ENCODE results near the gene ATXN7.
A peak's percentile ranks its signal among the peaks of the same experiment; 100 is the strongest.

Gene ATXN7

GRCh38 chr3:63960048-63960711 lies 96.5 kb downstream of the ATXN7 start:
- TF ChIP-seq Cebpa-rat (IDR thresholded peaks at IDR 0.05) = no peak
- Histone ChIP-seq H3K4me3 (no peak overlapping the region), H3K9ac (no peak overlapping the region), H4K20me1 (peaks cover 69% of the 10 kb centered on the region), H3K9me3 (no peaks in the 10 kb centered on the region), H3K36me3 (peaks cover 28% of the 10 kb centered on the region), H3K4me2 (peak overlapping the region; percentile 57), H3K27me3 (no peaks in the 10 kb centered on the region), H3K4me1 (peaks cover 29% of the 10 kb centered on the region), H3K27ac (no peak overlapping the region)

DNA sequence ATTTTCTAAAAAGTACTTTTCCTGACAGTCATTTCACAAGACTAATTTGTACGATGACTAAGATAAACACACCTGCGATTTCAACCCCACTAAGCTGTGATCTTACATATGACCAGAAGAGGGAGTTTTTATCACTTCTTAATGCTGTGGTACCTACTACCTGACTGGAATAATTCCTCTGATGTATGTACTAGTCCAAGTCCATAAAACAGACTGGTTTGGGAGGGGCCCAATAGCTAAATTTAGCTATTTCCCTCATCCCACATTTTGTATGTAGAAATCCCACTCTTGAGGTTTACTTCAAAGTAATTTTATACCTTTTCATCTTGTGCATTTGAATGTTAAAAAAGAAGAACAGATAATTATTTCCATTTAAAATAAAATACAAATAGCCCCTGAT lies 98.2 kb downstream of the ATXN7 start:
- Histone ChIP-seq H3K4me2 (no peak overlapping the region), H3K4me3 (no peak overlapping the region), H3K9ac (no peak overlapping the region), H3K27me3 (no peaks in the 10 kb centered on the region), H3K4me1 (peaks cover 46% of the 10 kb centered on the region), H3K9me3 (no peaks in the 10 kb centered on the region), H4K20me1 (peaks cover 57% of the 10 kb centered on the region), H3K36me3 (peaks cover 11% of the 10 kb centered on the region), H3K27ac (no peak overlapping the region)
- TF ChIP-seq Cebpa-rat (IDR thresholded peaks at IDR 0.05) = no peak

GRCh38 chr3:63963496-63963895 lies 99.8 kb downstream of the ATXN7 start:
- Histone ChIP-seq H3K36me3 (peaks cover 8% of the 10 kb centered on the region), H3K27ac (no peak overlapping the region), H3K4me1 (peaks cover 62% of the 10 kb centered on the region), H3K4me3 (no peak overlapping the region), H3K9ac (no peak overlapping the region), H3K27me3 (no peaks in the 10 kb centered on the region), H3K9me3 (no peaks in the 10 kb centered on the region), H3K4me2 (no peak overlapping the region), H4K20me1 (peaks cover 50% of the 10 kb centered on the region; the same call in 1 of the 2 replicates)
- no peak for TF ChIP-seq Cebpa-rat (IDR thresholded peaks at IDR 0.05)

GRCh38 chr3:63964681-63965485 lies 101.2 kb downstream of the ATXN7 start:
- H3K4me1 ChIP-seq = peaks cover 73% of the 10 kb centered on the region

GRCh38 chr3:63966007-63966406 lies 102.3 kb downstream of the ATXN7 start:
- Histone ChIP-seq H3K4me2 (peak overlapping the region; percentile 92), H3K27me3 (no peaks in the 10 kb centered on the region), H3K4me3 (no peak overlapping the region), H3K4me1 (peaks cover 77% of the 10 kb centered on the region), H3K36me3 (peaks cover 14% of the 10 kb centered on the region), H3K9me3 (no peaks in the 10 kb centered on the region), H3K9ac (no peak overlapping the region; the same call in 1 of the 2 replicates), H4K20me1 (peaks cover 45% of the 10 kb centered on the region), H3K27ac (no peak overlapping the region)
- TF ChIP-seq Cebpa-rat (IDR thresholded peaks at IDR 0.05) = no peak

More at GRCh38 chr3:63964681-63965485, 101.2 kb downstream of the ATXN7 start:
- Histone ChIP-seq H3K27ac (peak overlapping the region; percentile 47), H4K20me1 (peaks cover 48% of the 10 kb centered on the region), H3K9me3 (no peaks in the 10 kb centered on the region), H3K27me3 (no peaks in the 10 kb centered on the region), H3K36me3 (peaks cover 8% of the 10 kb centered on the region), H3K9ac (peak overlapping the region; percentile 31; the same call in 1 of the 2 replicates), H3K4me2 (peak overlapping the region; percentile 92), H3K4me3 (no peak overlapping the region)
- TF ChIP-seq Cebpa-rat (IDR thresholded peaks at IDR 0.05) = no peak

GRCh38 chr3:63966871-63967270 lies 103.2 kb downstream of the ATXN7 start:
- Histone ChIP-seq H3K4me2 (peak overlapping the region; percentile 92), H3K27me3 (no peaks in the 10 kb centered on the region), H3K9ac (peak overlapping the region; percentile 38; the same call in 1 of the 2 replicates), H3K4me1 (peaks cover 79% of the 10 kb centered on the region), H3K36me3 (peaks cover 16% of the 10 kb centered on the region), H3K27ac (peak overlapping the region; percentile 75), H4K20me1 (peaks cover 47% of the 10 kb centered on the region), H3K4me3 (peak overlapping the region; percentile 62; the same call in 1 of the 2 replicates), H3K9me3 (no peaks in the 10 kb centered on the region)
- TF ChIP-seq Cebpa-rat (IDR thresholded peaks at IDR 0.05) = no peak

GRCh38 chr3:63967675-63968611 lies 104.3 kb downstream of the ATXN7 start:
- peak overlapping the region; percentile 62 for H3K4me3 ChIP-seq
- peak; percentile 86 for TF ChIP-seq Cebpa-rat (IDR thresholded peaks at IDR 0.05)
- H3K4me2 ChIP-seq = peak overlapping the region; percentile 92
- H3K27ac ChIP-seq = peak overlapping the region; percentile 75
- H4K20me1 ChIP-seq = peaks cover 57% of the 10 kb centered on the region
- H3K9me3 ChIP-seq = no peaks in the 10 kb centered on the region
- H3K4me1 ChIP-seq = peaks cover 79% of the 10 kb centered on the region
- H3K36me3 ChIP-seq = peaks cover 12% of the 10 kb centered on the region
- peak overlapping the region; percentile 47 for H3K9ac ChIP-seq
- no peaks in the 10 kb centered on the region for H3K27me3 ChIP-seq

DNA sequence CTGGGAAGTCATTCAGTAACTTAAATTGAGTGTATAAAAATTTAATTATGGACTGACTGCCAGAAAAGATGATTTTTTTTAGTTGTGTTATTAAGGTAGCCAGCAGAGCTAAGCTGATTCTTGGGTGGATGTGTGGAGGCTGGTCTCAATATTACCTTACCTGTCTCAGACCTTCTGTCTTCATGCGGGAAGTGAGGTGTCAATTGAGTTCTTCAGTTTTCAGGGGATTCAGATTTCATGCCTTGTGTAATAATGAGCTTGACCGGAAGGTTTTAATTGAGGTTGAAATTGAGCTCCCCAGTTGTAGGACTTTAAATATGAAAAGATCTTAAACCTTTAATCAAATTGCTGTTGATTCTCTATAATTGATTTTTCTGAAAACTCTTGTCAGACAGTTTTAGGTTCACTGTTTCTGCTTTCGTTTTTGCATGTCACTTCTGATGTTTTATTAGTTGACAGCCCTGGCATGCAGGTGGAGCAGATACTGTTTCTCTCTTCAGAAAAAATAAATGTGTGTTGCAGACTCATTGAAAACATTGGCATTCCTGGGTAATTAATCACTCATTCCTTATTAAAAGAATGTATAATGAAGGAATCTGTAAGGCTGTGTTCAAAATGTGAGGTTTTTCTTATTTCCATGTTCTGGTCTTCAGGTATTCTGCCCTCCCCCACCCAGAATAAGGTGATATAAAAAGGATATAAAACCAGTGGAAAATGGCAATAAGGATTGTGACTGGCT lies 105.1 kb downstream of the ATXN7 start:
- Histone ChIP-seq H3K27me3 (no peaks in the 10 kb centered on the region), H3K9me3 (no peaks in the 10 kb centered on the region), H4K20me1 (peaks cover 65% of the 10 kb centered on the region), H3K4me2 (peak overlapping the region; percentile 92), H3K36me3 (peaks cover 19% of the 10 kb centered on the region), H3K27ac (peak overlapping the region; percentile 75), H3K4me1 (peaks cover 75% of the 10 kb centered on the region), H3K9ac (peak overlapping the region; percentile 47), H3K4me3 (peak overlapping the region; percentile 62)
- TF ChIP-seq Cebpa-rat (IDR thresholded peaks at IDR 0.05) = no peak

DNA sequence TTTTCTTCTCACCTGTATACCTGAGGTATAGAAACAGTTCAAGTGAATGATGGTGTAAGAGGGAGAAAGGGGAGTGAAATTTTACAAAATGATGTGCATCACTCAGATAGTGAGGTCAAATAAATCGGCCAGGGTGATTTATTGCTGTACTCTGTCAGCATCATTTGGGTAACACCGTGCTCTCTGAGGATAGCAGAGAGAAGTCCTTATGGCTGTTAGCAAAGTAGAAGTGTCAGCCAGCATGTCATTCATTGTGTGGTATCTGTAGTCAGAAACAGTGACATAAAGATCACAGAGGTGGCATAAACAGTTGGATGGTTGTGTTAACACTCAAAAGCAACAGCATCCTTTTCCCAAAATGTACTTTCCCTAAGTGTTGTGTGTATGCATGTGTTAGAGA lies 106.2 kb downstream of the ATXN7 start:
- no peak for TF ChIP-seq Cebpa-rat (IDR thresholded peaks at IDR 0.05)
- H3K9ac ChIP-seq = no peak overlapping the region
- no peak overlapping the region for H3K4me3 ChIP-seq
- peaks cover 60% of the 10 kb centered on the region for H4K20me1 ChIP-seq
- H3K4me2 ChIP-seq = peak overlapping the region; percentile 92
- no peaks in the 10 kb centered on the region for H3K27me3 ChIP-seq
- H3K4me1 ChIP-seq = peaks cover 64% of the 10 kb centered on the region
- peaks cover 30% of the 10 kb centered on the region for H3K36me3 ChIP-seq
- no peak overlapping the region for H3K27ac ChIP-seq
- H3K9me3 ChIP-seq = no peaks in the 10 kb centered on the region
